NCI-H524 treated with DMSO at 0.1 percent for 48 hours (cell line): ENCODE results near the gene FBXO31.
"Not testable (repeated sequence)": the region's sequence is repeated elsewhere in the genome, so short reads cannot be mapped to it uniquely, and the experiment has no call there.

Experiments used
- DNase-seq: peaks from one replicate; lab custom pipeline; 2025; lab: John Stamatoyannopoulos, UW

The FBXO31 gene

GRCh38 chr16:87342978-87343752, 40.4 kb downstream of the FBXO31 start:
- no peak for DNase-seq

- no peak for DNase-seq
Observed at GRCh38 chr16:87342504-87342903, 41.1 kb downstream of the FBXO31 start.

- no peak for DNase-seq
Observed at GRCh38 chr16:87340198-87340597, 43.4 kb downstream of the FBXO31 start.

- DNase-seq, result not testable (repeated sequence)
Observed at GRCh38 chr16:87339724-87340105, 43.9 kb downstream of the FBXO31 start.

- DNase-seq, result no peak
Observed at GRCh38 chr16:87339086-87339723, 44.4 kb downstream of the FBXO31 start.

- DNase-seq, result no peak
Observed at GRCh38 chr16:87338155-87338765, 45.3 kb downstream of the FBXO31 start.

GRCh38 chr16:87337262-87337771, 46.3 kb downstream of the FBXO31 start:
- no peak for DNase-seq

GRCh38 chr16:87336434-87337240, 46.9 kb downstream of the FBXO31 start:
- DNase-seq, result no peak

- no peak for DNase-seq
Observed at GRCh38 chr16:87335625-87336433, 47.7 kb downstream of the FBXO31 start.

- DNase-seq, result no peak
Observed at GRCh38 chr16:87334651-87335624, 48.6 kb downstream of the FBXO31 start.

- no peak for DNase-seq
Observed at GRCh38 chr16:87333581-87334331, 49.8 kb downstream of the FBXO31 start.

- DNase-seq, result no peak
Observed at GRCh38 chr16:87333101-87333500, 50.5 kb downstream of the FBXO31 start.

- no peak for DNase-seq
Observed at GRCh38 chr16:87332150-87332549, 51.4 kb downstream of the FBXO31 start.

- DNase-seq, result no peak
Observed at GRCh38 chr16:87331241-87331801, 52.3 kb downstream of the FBXO31 start.

- DNase-seq, result no peak
Observed at GRCh38 chr16:87330646-87331045, 52.9 kb downstream of the FBXO31 start.

- no peak for DNase-seq
Observed at GRCh38 chr16:87330257-87330624, 53.3 kb downstream of the FBXO31 start.

GRCh38 chr16:87329436-87330256, 53.9 kb downstream of the FBXO31 start:
- DNase-seq, result no peak

GRCh38 chr16:87328846-87329245, 54.7 kb downstream of the FBXO31 start:
- no peak for DNase-seq
